ENCODE results near the gene PNCK.

Gene PNCK

DNA sequence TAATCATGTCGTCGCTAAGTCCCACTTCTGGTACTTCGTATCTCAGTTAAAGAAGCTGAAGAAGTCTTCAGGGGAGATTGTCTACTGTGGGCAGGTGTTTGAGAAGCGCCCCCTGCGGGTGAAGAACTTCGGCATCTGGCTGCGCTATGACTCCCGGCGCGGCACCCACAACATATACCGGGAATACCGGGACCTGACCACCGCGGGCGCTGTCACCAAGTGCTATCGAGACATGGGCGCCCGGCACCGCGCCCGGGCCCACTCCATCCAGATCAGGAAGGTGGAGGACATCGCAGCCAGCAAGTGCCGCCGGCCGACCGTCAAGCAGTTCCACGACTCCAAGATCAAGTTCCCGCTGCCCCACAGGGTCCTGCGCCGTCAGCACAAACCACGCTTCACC is 11.3 kb downstream of the PNCK start:
- Mint-ChIP-seq H3K4me3 (peak overlapping the region; percentile 30), H3K36me3 (no peaks in the 10 kb centered on the region), H3K9me3 (no peaks in the 10 kb centered on the region), H3K27ac (no peak overlapping the region), H3K4me1 (no peaks in the 10 kb centered on the region)
- no peak for DNase-seq (ENCODE audit: low spot score in 2 of 2)
- ATAC-seq: no peak

DNA sequence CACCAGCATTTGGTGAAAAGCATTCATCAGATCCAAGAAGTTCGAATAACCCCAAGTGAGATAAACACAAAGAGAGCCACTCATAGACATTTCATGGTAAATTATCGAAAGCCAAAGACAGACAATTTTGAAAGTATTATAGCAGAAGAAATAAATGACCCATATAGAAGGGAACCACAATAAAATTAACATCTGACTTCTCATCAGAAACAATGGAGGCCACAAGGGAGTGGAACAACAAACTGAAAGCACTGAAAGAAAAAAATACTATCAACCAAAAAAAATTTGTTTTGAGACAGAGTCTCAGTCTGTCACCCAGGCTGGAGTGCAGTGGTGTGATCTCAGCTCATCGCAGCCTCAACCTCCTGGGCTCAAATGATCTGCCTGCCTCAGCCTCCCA is 14.3 kb downstream of the PNCK start:
- H3K4me3 Mint-ChIP-seq: no peak overlapping the region
- no peaks in the 10 kb centered on the region for H3K36me3 Mint-ChIP-seq

DNA sequence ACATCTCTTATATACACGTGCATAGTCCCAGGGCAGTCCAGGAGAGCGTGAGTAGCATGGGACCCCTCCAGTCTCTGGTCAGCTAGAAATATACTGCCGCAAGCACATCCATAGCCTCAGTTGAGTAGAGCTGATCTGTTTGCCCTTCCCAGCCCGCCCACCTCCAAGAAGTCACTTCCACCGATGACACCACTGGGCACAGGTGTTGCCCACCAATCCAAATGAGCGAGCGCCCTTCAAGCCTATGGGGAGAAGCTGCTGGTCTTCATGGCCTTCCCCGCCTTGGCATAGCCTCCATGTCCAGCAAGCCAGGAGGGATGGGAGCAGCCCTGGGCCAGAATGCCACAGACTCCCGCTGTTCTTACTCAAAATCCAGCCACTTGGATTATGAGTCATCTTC is 16.5 kb downstream of the PNCK start:
- H3K27ac Mint-ChIP-seq: no peak overlapping the region
- no peak overlapping the region for H3K4me3 Mint-ChIP-seq
- no peaks in the 10 kb centered on the region for H3K9me3 Mint-ChIP-seq
- no peak for ATAC-seq
- H3K36me3 Mint-ChIP-seq: no peaks in the 10 kb centered on the region
- no peaks in the 10 kb centered on the region for H3K4me1 Mint-ChIP-seq
- no peak for DNase-seq (ENCODE audit: low spot score in 2 of 2)

More for the DNA sequence above, 14.3 kb downstream of the PNCK start:
- DNase-seq (ENCODE audit: low spot score in 2 of 2): no peak
- no peak for ATAC-seq
- Mint-ChIP-seq H3K27ac (no peak overlapping the region), H3K4me1 (no peaks in the 10 kb centered on the region), H3K9me3 (no peaks in the 10 kb centered on the region)

DNA sequence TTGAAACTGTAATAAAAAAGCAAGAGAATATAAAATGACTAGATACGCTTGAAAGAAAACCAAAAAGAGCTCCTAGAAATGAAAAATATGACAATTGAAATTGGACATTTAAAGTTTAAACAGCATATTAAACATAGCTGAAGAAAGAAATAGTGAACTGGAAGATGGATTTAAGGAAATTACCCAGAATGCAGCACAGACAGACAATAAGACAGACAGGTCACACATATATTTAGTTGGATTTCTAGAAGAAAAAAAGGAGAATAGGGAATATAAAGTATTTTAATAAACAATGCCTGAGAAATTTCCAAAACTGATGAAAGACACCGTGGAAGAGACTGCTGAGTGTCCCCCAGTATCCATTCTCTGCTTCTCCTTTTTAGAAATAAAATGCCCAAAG is 20.1 kb downstream of the PNCK start:
- H3K27ac Mint-ChIP-seq: no peak overlapping the region
- no peak for ATAC-seq
- no peaks in the 10 kb centered on the region for H3K36me3 Mint-ChIP-seq
- no peak for DNase-seq (ENCODE audit: low spot score in 2 of 2)
- no peaks in the 10 kb centered on the region for H3K4me1 Mint-ChIP-seq
- H3K9me3 Mint-ChIP-seq: no peaks in the 10 kb centered on the region
- H3K4me3 Mint-ChIP-seq: no peak overlapping the region

DNA sequence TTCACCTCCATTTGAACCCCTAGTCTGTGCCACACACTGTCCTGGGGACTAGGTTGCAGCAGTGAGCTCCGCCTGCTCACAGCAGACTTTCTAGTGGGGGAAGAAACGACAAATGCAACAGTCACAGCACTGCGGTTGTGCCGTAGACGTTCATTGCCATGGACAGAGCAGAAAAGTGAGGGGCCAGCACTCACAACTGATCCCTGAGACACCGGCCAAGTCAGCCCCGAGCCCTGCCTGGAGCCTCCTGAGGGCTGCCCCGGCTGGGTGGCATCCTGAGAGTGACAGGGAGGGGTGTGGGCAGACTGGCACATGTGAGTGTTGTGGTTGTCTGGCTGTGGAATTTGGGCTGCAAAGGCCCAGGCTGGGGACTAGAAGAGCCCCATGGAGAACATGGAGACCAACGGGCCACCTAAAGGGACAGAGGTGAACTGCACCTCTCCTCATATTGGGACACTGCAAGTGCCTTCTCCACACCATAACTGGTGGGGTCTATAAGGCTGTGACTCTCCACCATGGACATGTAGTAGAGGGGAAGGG is 22.0 kb downstream of the PNCK start:
- H3K36me3 Mint-ChIP-seq: no peaks in the 10 kb centered on the region
- DNase-seq (ENCODE audit: low spot score in 2 of 2) (peak in 1 of 2 donors; percentile 46), ATAC-seq (no peak)
- no peaks in the 10 kb centered on the region for H3K9me3 Mint-ChIP-seq
- no peak overlapping the region for H3K4me3 Mint-ChIP-seq
- H3K4me1 Mint-ChIP-seq: no peaks in the 10 kb centered on the region
- H3K27ac Mint-ChIP-seq: no peak overlapping the region

DNA sequence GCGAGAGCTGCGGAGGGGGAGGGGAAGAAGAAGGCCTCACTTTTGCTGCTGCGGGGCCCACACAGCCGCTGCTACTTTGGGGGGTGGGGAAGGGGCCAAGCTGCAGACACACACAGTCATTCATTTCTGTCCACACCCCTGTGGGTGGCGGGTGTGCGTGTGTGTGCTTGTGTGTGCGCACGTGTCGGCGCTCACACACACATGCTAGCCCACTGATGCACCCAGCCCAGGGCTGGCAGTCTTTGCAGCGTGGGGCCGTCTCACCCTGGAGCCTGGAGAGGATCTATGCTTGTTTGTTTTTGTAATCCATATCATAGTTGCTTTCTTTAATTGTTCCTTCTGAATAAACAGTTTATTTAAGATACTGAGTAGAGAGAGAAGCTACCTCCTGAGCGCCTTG is 22.7 kb downstream of the PNCK start:
- no peak for DNase-seq (ENCODE audit: low spot score in 2 of 2)
- H3K9me3 Mint-ChIP-seq: no peaks in the 10 kb centered on the region
- H3K27ac Mint-ChIP-seq: no peak overlapping the region
- ATAC-seq: no peak
- H3K4me1 Mint-ChIP-seq: peaks cover 6% of the 10 kb centered on the region
- H3K36me3 Mint-ChIP-seq: no peaks in the 10 kb centered on the region
- no peak overlapping the region for H3K4me3 Mint-ChIP-seq

DNA sequence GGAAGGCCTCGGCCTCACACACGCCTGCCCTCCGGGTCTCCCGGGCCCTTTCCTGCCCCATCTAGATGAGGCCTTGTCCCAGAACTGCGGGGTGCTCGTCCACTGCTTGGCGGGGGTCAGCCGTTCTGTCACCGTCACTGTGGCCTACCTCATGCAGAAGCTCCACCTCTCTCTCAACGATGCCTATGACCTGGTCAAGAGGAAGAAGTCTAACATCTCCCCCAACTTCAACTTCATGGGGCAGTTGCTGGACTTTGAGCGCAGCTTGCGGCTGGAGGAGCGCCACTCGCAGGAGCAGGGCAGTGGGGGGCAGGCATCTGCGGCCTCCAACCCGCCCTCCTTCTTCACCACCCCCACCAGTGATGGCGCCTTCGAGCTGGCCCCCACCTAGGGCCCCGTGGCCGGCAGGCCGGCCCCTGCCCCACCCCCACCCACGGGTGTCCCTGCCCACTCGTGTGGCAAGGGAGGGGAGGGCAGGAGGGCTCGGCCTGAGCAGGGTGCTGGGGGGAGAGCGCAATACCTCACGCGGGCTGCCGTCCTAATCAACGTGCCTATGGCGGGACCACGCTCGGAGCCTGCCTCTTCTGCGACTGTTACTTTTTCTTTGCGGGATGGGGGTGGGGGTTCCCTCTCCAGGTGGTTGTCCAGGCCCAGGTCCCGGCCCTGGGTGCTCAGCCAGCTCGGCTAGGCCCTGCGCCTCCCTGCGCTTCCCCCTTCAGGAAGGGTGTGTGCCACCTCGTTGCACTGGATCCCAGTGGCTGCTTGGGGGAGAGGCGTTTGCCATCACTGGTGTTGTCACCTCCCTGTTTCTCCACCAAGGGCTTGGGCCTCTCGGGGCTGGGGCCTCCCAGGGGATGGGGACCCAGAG is 23.5 kb downstream of the PNCK start:
- Mint-ChIP-seq H3K4me1 (peaks cover 6% of the 10 kb centered on the region), H3K27ac (no peak overlapping the region), H3K36me3 (no peaks in the 10 kb centered on the region), H3K4me3 (no peak overlapping the region), H3K9me3 (no peaks in the 10 kb centered on the region)
- DNase-seq (ENCODE audit: low spot score in 2 of 2) (no peak), ATAC-seq (no peak)

DNA sequence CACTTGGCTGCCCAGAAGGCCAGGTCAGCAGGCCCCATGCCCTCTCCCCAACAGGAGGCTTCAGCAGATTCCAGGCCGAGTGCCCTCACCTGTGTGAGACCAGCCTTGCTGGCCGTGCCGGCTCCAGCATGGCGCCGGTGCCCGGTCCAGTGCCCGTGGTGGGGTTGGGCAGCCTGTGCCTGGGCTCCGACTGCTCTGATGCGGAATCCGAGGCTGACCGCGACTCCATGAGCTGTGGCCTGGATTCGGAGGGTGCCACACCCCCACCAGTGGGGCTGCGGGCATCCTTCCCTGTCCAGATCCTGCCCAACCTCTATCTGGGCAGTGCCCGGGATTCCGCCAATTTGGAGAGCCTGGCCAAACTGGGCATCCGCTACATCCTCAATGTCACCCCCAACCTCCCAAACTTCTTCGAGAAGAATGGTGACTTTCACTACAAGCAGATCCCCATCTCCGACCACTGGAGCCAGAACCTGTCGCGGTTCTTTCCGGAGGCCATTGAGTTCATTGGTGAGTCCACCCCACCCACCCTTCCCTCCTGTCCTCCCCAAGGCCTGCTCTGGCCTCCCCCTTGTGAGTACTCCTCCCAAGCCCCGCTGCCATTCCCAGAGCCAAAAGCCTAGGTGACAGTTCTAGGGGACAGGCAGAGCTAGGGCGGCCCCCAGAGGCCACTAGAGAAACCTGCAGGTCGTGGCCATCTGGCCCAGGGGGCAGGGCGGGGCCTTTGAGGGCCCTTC is 24.3 kb downstream of the PNCK start:
- H3K4me3 Mint-ChIP-seq: no peak overlapping the region
- H3K36me3 Mint-ChIP-seq: no peaks in the 10 kb centered on the region
- no peak for DNase-seq (ENCODE audit: low spot score in 2 of 2)
- ATAC-seq: peak; percentile 76
- H3K27ac Mint-ChIP-seq: no peak overlapping the region
- peaks cover 6% of the 10 kb centered on the region for H3K4me1 Mint-ChIP-seq
- no peaks in the 10 kb centered on the region for H3K9me3 Mint-ChIP-seq

DNA sequence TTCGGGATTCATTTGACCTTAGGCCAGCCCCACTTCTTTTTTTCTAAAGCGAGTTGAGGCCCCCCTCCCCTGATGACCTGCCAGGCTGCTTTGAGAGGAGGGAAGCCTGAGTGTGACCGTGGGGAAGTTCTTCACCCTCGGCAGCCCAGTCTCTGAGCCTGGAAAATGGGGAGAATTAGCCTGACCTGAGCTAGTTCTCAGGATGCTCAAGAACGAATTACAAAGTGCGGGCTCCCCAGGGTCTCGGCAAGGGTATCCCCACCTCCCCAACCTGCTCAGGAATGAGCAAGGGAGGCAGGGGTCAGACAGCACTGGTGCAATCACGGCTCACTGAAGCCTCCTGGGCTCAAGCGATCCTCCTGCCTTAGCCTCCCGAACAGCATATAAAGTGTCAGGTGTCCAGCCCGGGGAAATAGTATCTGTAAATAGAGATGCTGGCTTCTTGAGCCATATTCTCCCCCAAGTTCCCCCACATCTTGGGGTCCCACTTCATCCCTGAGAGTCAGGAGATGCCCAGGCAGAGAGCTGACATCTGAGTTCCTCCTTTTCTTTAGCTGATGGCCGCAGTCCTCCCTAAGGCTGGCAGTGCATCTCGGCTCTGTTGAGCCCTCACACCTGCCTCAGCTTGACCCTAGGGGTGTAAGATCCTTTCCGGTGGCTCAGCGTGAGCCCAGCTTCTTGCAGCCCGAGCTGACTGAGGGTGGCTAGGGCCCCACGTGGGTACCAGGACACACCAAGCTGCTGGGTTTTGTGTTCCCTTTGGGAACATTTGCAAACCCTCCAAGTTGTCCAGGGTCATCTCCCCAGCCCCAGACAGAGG is 25.0 kb downstream of the PNCK start:
- Mint-ChIP-seq H3K4me3 (no peak overlapping the region), H3K4me1 (peaks cover 6% of the 10 kb centered on the region), H3K36me3 (no peaks in the 10 kb centered on the region)

DNA sequence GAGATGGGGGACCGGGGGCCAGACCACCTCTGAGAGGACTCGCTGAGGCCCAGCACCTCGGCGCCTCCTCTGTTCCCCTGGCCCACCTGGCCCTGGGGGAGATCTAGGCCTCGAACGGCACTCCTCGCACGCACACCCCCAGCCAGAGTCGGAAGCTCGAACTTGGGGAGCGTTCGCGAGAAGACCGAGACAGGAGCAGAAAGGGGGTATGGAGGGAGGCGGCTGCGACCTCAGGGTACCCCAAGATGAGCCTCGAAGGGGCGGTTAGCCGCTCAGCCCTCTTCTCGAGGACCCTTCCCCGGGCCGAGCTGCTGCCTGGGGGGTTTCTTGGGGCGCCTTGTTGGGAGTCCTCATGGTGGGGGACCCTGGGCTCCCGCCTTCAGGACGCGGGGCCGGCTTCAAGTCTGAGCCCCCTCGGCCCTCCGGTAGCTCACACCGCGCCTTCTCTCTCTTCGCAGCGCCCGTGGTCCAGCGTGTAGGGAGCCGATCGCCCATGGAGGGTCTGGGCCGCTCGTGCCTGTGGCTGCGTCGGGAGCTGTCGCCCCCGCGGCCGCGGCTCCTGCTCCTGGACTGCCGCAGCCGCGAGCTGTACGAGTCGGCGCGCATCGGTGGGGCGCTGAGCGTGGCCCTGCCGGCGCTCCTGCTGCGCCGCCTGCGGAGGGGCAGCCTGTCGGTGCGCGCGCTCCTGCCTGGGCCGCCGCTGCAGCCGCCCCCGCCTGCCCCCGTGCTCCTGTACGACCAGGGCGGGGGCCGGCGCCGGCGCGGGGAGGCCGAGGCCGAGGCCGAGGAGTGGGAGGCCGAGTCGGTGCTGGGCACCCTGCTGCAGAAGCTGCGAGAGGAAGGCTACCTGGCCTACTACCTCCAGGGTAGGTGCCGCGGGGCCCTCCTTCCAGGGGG is 25.9 kb downstream of the PNCK start:
- Mint-ChIP-seq H3K9me3 (no peaks in the 10 kb centered on the region), H3K4me1 (peaks cover 9% of the 10 kb centered on the region), H3K36me3 (no peaks in the 10 kb centered on the region), H3K4me3 (no peak overlapping the region), H3K27ac (no peak overlapping the region)
- peak in 1 of 2 donors; percentile 0 for DNase-seq (ENCODE audit: low spot score in 2 of 2)
- ATAC-seq: no peak

More for the DNA sequence above, 25.0 kb downstream of the PNCK start:
- DNase-seq (ENCODE audit: low spot score in 2 of 2) (peak in 1 of 2 donors; percentile 0), ATAC-seq (no peak)
- H3K27ac Mint-ChIP-seq: no peak overlapping the region
- no peaks in the 10 kb centered on the region for H3K9me3 Mint-ChIP-seq

DNA sequence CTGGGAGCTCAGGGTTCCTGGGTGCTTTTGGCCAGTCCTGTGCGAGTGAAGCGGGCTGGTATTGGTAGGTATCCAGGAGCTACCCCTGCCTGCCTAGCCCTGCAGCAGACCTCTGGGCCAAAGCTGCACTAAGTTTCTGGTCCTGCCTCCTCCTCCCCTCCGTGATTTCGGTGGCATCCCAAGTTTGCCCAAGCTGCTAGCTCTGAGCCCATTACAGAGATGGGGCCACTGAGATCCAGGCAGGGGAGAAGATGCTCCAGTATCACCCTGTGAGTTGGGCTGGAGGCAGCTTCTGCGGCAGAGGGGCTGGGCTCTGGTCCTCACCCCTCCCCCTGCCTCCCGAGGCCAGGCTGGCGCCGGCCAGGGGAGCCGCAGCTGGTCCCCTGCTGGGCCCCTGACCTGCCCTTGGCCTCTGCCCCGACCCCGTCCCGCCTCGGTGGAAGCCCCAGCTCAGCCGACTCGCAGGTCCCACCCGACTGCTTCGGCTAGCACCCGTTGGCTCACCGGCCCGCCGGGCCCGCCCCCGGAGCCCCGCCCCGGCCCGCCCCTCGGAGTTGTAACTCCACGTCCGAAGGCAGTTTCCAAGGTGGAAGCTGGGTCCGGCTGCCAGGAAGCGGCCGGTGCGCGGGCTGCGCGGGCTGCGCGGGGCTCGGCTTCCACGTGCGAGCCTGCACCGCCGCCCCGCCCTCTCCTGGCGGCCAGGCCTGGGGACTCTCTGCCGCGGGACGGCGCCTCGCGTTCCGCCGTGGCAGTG is 26.8 kb downstream of the PNCK start, which contains the start of gene DUSP9:
Gene DUSP9 (plus strand): TSS at position 584 of the 754 bp plus-strand sequence. CDS start 751 bp downstream, outside the sequence.
- DNase-seq (ENCODE audit: low spot score in 2 of 2): no peak
- no peak within 1 kb of the TSS for H3K4me3 Mint-ChIP-seq
- H3K27ac Mint-ChIP-seq: no peak within 1 kb of the TSS
- ATAC-seq: peak; percentile 34
- H3K4me1 Mint-ChIP-seq: peaks cover 11% of the 10 kb centered on the region
- H3K36me3 Mint-ChIP-seq: no peaks in the 10 kb centered on the region
- H3K9me3 Mint-ChIP-seq: no peaks in the 10 kb centered on the region

DNA sequence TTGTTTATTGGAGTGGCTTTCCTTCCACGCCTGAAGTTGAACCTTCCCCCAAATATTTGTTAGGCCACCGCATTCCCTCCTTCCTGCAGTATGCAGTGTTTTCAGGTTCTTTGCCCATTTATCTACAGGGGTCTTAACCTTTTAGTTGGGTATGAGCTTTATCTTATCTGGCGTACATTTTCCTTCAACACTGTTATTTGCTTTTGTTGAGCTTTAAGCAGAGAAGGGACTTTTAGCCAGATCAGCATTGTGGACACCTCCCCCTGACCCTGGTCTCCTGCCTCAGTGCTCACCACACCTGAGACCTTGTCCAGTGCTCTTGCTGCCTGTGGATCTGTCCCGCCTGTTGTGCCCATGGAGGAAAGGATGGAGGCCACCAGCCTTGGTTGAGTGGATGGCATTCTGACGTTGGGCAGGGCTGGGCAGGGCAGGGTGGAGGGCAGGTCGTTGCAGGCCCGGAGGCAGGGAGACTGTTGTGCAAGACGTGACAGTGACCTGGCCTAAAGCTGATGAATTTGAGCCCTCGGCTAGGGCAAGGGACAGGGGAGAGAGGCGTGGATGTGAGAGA is 27.6 kb downstream of the PNCK start:
- DNase-seq (ENCODE audit: low spot score in 2 of 2) (no peak), ATAC-seq (no peak)
- no peak overlapping the region for H3K27ac Mint-ChIP-seq
- H3K9me3 Mint-ChIP-seq: no peaks in the 10 kb centered on the region
- H3K4me3 Mint-ChIP-seq: no peak overlapping the region
- peaks cover 11% of the 10 kb centered on the region for H3K4me1 Mint-ChIP-seq
- no peaks in the 10 kb centered on the region for H3K36me3 Mint-ChIP-seq

DNA sequence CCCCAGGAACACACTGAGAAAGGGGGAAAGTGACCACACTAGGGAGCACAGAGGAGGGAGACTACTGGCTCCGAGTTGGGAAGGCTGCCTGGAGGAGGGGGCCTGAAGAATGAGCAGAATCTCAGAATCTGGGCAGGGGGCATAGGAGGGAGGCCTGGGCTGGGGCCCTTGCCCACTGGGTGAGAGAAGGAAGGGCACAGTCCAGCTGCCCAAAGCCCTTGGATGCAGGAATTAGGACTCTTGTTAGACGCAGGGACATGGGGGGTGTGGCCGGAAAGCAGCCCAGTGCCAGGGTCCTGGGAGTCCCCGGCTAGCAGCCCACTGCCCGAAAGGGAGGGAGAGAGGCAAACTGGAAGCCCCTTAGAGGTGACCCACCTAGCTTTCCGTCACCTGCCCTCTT is 28.5 kb downstream of the PNCK start:
- H3K27ac Mint-ChIP-seq: no peak overlapping the region
- DNase-seq (ENCODE audit: low spot score in 2 of 2): no peak
- no peaks in the 10 kb centered on the region for H3K36me3 Mint-ChIP-seq
- no peak overlapping the region for H3K4me3 Mint-ChIP-seq
- no peaks in the 10 kb centered on the region for H3K9me3 Mint-ChIP-seq
- ATAC-seq: no peak
- peaks cover 11% of the 10 kb centered on the region for H3K4me1 Mint-ChIP-seq

Data from stimulated activated effector memory CD8-positive, alpha-beta T cell treated with anti-CD3 and anti-CD28 coated beads, Interleukin-12 subunit alpha, Interleukin-12 subunit beta, amount 100 ng/mL, for 72 hours (primary cell).